Suprapubic skin (tissue), 4 donors: ENCODE results near the gene PPIE.
"Not testable (repeated sequence)": the region's sequence is repeated elsewhere in the genome, so short reads cannot be mapped to it uniquely, and the experiment has no call there.

Source experiments
- CTCF ChIP-seq, 2 donors: fragments of 200-600 bp in 1 of 2; fragments of 450-650 bp in 1 of 2; sonication (generic) in 1 of 2; IDR thresholded peaks; one replicate each; pipeline ENCODE4 v1.5.1; 2016 to 2019; ENCODE audit warnings: antibody characterized with exemption in 2 of 2, mild to moderate bottlenecking in 1 of 2, moderate library complexity in 1 of 2
- POLR2A ChIP-seq, 2 donors: fragments of 450-650 bp; IDR thresholded peaks; one replicate each; pipeline ENCODE4 v1.6.1; 2017; ENCODE audit warnings: antibody characterized with exemption in 2 of 2, mild to moderate bottlenecking in 2 of 2, moderate library complexity in 2 of 2
- POLR2AphosphoS5 ChIP-seq, 3 donors: sonication (generic); formaldehyde crosslinking; IDR thresholded peaks; one replicate each; pipeline ENCODE4 v1.6.1; 2017; ENCODE audit warnings: antibody characterized with exemption in 3 of 3

DNA sequence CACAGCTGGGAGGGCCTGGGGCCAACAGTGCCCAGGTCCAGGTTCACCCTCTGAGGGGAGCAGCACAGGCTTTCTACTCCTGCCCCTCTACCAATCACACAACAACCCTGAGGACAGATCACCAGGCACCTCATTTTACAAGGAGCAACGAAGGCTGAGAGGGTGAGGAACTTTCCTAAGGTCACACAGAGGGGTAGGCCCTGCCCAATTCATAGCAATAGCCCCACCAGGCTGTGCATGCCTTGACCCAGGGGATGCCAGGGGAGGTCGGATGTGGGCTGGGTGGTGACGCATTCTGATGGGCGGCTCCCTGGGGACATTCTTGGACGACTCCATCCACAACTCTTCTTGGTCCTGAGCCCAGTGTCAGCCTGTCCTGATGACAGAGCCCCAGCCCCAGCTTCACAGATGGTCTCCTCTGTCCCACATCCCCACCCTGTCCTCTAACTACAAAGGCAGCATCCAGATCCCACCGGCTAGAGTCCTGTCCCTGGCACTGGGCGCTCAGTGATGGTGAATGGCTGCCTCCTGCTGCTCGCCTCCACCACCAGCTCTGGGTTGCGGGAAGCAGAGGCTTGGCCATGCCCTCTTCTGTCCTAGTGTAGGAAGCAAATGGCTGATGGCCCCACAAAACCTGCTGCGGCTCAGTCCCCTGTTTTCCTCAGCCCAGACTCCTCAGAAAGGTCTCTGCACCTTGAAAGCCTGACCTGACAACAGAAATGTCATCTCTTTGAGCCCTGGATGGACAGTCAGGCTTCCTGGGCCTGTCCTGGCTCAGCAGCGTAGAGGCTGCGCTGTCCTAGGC, 47.8 kb downstream of the PPIE start:
- not testable (repeated sequence) for TF ChIP-seq POLR2A, POLR2AphosphoS5, CTCF (IDR thresholded peaks at IDR 0.05)
